Measurements from ENCODE around the gene CYTH1.

- TF ChIP-seq YY1 (IDR thresholded peaks at IDR 0.05; ENCODE audit: insufficient read depth, insufficient read length) = no peak
- no peak for TF ChIP-seq ZNF274 (IDR thresholded peaks at IDR 0.05; ENCODE audit: low read depth, low read length)
- no peak for TF ChIP-seq SUZ12 (IDR thresholded peaks at IDR 0.05; ENCODE audit: extremely low read depth, insufficient read depth, insufficient read length)
These were observed 144.2 kb downstream of the CYTH1 start for GRCh38 chr17:78637643-78638420.
